H1 (cell line): ENCODE results near the gene ATXN2L. TPM values are rescaled to one million over a fixed set of nuclear protein-coding genes. Genes with fewer than 3 reads are reported as not detected.

Experiments
- CBX8 ChIP-seq: fragments of 300-800, 300-1000 bp; sonication (generic); IDR thresholded peaks from 2 replicates; pipeline ENCODE4 v1.7.1; 2016; ENCODE audit warnings: low read depth, low read length, borderline replicate concordance
- CTCF ChIP-seq, 3 experiments: IDR thresholded peaks; 1 replicate in 2 of 3; 2 replicates in 1 of 3; pipeline versions ENCODE4 v1.5.1 to v1.6.1; 2011; ENCODE audit warnings: low read length in 3 of 3, mild to moderate bottlenecking in 3 of 3, inconsistent platforms in 2 of 3, low read depth in 1 of 3, moderate library complexity in 1 of 3; ENCODE audit not compliant: insufficient read depth in 1 of 3; ENCODE audit errors: control extremely low read depth in 1 of 3
- EZH2 ChIP-seq: fragments of 200-600 bp; sonication (generic); IDR thresholded peaks from 2 replicates; pipeline ENCODE4 v1.7.1; 2012; ENCODE audit warnings: low read depth, mild to moderate bottlenecking, moderate library complexity, low read length, inconsistent platforms; ENCODE audit not compliant: severe bottlenecking
- HDAC2 ChIP-seq, 2 experiments: fragments of 300-600 bp in 1 of 2; sonication (generic) in 1 of 2; IDR thresholded peaks; 2 replicates each; pipeline ENCODE4 v1.6.1; 2011 to 2012; ENCODE audit warnings: low read depth in 2 of 2, low read length in 2 of 2, mild to moderate bottlenecking in 2 of 2, moderate library complexity in 2 of 2, borderline replicate concordance in 1 of 2, inconsistent platforms in 1 of 2
- POLR2A ChIP-seq, 2 experiments: IDR thresholded peaks; 1 replicate in 1 of 2; 2 replicates in 1 of 2; pipeline ENCODE4 v1.6.1; 2011; ENCODE audit warnings: low read depth in 2 of 2, low read length in 2 of 2, mild to moderate bottlenecking in 2 of 2; ENCODE audit errors: control extremely low read depth in 1 of 2
- RAD21 ChIP-seq, 2 experiments: IDR thresholded peaks in 1 of 2; conservative IDR thresholded peaks in 1 of 2; 2 replicates each; pipeline ENCODE4 v1.6.1; 2011; ENCODE audit warnings: low read depth in 2 of 2, low read length in 2 of 2, improper control_type of control experiment in 1 of 2, inconsistent platforms in 1 of 2, mild to moderate bottlenecking in 1 of 2, moderate library complexity in 1 of 2
- RBBP5 ChIP-seq: IDR thresholded peaks from 2 replicates; pipeline ENCODE4 v1.7.1; 2012; ENCODE audit warnings: low read depth, mild to moderate bottlenecking, inconsistent platforms, low read length, moderate library complexity, borderline replicate concordance
- SP4 ChIP-seq: IDR thresholded peaks from 2 replicates; pipeline ENCODE4 v1.6.1; 2012; ENCODE audit warnings: low read length, inconsistent platforms
- SRF ChIP-seq: IDR thresholded peaks from 2 replicates; pipeline ENCODE4 v1.6.1; 2011; ENCODE audit warnings: mild to moderate bottlenecking, low read depth, low read length, moderate library complexity
- TBP ChIP-seq: IDR thresholded peaks from 2 replicates; pipeline ENCODE4 v1.6.1; 2011; ENCODE audit warnings: low read depth, low read length, improper control_type of control experiment
- TEAD4 ChIP-seq: IDR thresholded peaks from 2 replicates; pipeline ENCODE4 v1.6.1; 2012; ENCODE audit warnings: low read depth, low read length, inconsistent platforms, mixed read lengths
- polyA plus RNA-seq, 7 experiments: library from polyadenylated mRNA; depleted of rRNA in 3 of 7; stranded (reverse) in 5 of 7; unstranded in 2 of 7; fragments of >200 nt in 5 of 7; fragments of 200-250 nt in 2 of 7; gene quantifications; 1 replicate in 5 of 7; 2 replicates in 1 of 7; 4 replicates in 1 of 7; pipeline versions ENCODE4 v1.2.1 to v1.2.3, GENCODE V29; 2011 to 2013; ENCODE audit warnings: missing spikeins in 2 of 7, mixed read lengths in 2 of 7
- total RNA-seq: library from RNA; stranded (reverse); fragmentation: NEBNext Ultra II Directional; extraction: Animal tissue kit (Norgen Biotek cat#: 25700); gene quantifications from 2 replicates; pipeline ENCODE4 v1.2.1, GENCODE V29; 2021
- TF ChIP-seq, protein P1 (sequence below): IDR thresholded peaks from 2 replicates; pipeline ENCODE4 v1.6.1; 2012; ENCODE audit warnings: inconsistent platforms

The ATXN2L gene
- total and polyA plus RNA-seq, 2 of the 8 experiments (the other 6 are each of a cell fraction or from before 2014, with no cell fraction given): 79.1 to 227 TPM

DNA sequence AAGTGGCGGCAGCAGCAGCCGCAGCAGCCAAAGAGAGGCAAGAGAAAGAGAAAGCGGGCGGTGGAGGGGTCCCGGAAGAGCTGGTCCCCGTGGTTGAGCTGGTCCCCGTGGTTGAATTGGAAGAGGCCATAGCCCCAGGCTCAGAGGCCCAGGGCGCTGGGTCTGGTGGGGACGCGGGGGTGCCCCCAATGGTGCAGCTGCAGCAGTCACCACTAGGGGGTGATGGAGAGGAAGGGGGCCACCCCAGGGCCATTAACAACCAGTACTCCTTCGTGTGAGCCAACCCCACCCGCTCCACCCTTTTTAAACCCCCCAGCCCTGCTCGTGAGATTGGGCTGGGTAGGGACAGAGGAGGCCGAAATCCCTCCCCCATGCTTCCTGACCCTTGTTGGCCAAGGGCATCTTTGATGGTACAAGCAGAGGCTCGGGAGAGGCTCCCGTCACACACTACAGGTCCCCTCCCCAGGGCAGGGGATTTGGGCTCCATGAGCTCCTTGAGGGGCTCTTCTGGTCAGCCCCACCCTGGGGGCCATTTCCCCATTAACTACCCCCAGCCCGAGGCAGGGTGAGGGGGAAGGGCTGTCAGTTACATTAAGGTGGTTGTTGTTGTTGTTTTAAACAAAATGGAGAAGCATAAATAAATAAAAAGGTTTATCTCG, 50.9 kb downstream of the ATXN2L start (continued):
- TF ChIP-seq CTCF (IDR thresholded peaks at IDR 0.05; ENCODE audit: control extremely low read depth in 1 of 3, insufficient read depth in 1 of 3, low read depth in 1 of 3, low read length in 3 of 3) (peak; percentile 80 to 87 (median 83)), HDAC2 (IDR thresholded peaks at IDR 0.05; ENCODE audit: borderline replicate concordance in 1 of 2, low read depth in 2 of 2, low read length in 2 of 2) (no peak), CBX8 (no peak), TBP (no peak), TEAD4 (no peak), RBBP5 (no peak), POLR2A (IDR thresholded peaks at IDR 0.05; ENCODE audit: control extremely low read depth in 1 of 2, low read depth in 2 of 2, low read length in 2 of 2) (no peak), SRF (0 out of 2 replicates have a peak, but pooled peaks have one; percentile 5), EZH2 (no peak), RAD21 (IDR thresholded peaks at IDR 0.05 in 1 of 2, conservative IDR thresholded peaks at IDR 0.05 in 1 of 2; ENCODE audit: low read depth in 2 of 2, low read length in 2 of 2) (peak; percentile 55 to 67), SP4 (no peak)
- TF ChIP-seq, protein P1, sequence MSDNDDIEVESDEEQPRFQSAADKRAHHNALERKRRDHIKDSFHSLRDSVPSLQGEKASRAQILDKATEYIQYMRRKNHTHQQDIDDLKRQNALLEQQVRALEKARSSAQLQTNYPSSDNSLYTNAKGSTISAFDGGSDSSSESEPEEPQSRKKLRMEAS: no peak
